Kidney (tissue), 14 donors: ENCODE measurements around the gene SP5. TPM values are rescaled to one million over a fixed set of nuclear protein-coding genes. Genes with fewer than 3 reads are reported as not detected.
"Not testable (repeated sequence)": the region's sequence is repeated elsewhere in the genome, so short reads cannot be mapped to it uniquely, and the experiment has no call there.

ENCODE experiments used
- DNase-seq, 5 donors: peaks; one replicate each; pipeline ENCODE4 v3.0.0-alpha.2; 2013 to 2020
- FAIRE-seq: peaks from 2 replicates; lab custom pipeline; 2012; peaks lifted over from hg19 to GRCh38; lab: Jason Lieb, UNC
- H3K27ac ChIP-seq, 2 donors: one replicate each; pipeline ENCODE4 v1.7.0; 2013; ENCODE audit warnings: low read depth in 2 of 2, low read length in 2 of 2, inconsistent platforms in 1 of 2
- H3K27me3 ChIP-seq: one replicate; pipeline ENCODE4 v1.7.1; 2013; ENCODE audit warnings: low read length, inconsistent platforms; ENCODE audit not compliant: control insufficient read depth, insufficient read depth
- H3K36me3 ChIP-seq, 3 donors: one replicate each; pipeline versions ENCODE4 v1.7.0 to v1.7.1; 2013; ENCODE audit warnings: low read length in 3 of 3, control low read depth in 1 of 3, inconsistent platforms in 1 of 3; ENCODE audit not compliant: insufficient read depth in 3 of 3, control insufficient read depth in 2 of 3
- H3K4me1 ChIP-seq, 3 donors: one replicate each; pipeline versions ENCODE4 v1.7.0 to v1.7.1; 2013; ENCODE audit warnings: low read length in 3 of 3, inconsistent platforms in 1 of 3, low read depth in 1 of 3; ENCODE audit not compliant: control insufficient read depth in 2 of 3, insufficient read depth in 2 of 3
- H3K4me3 ChIP-seq, 3 donors: one replicate each; pipeline versions ENCODE4 v1.7.0 to v1.8.1; 2013; ENCODE audit warnings: low read length in 3 of 3, control low read depth in 1 of 3, inconsistent platforms in 1 of 3
- H3K9ac ChIP-seq, 3 donors: one replicate each; pipeline versions ENCODE4 v1.7.0 to v1.7.1; 2013; ENCODE audit warnings: low read length in 3 of 3, control low read depth in 1 of 3, inconsistent platforms in 1 of 3
- H3K9me3 ChIP-seq, 3 donors: one replicate each; pipeline versions ENCODE4 v1.7.0 to v1.7.1; 2013; ENCODE audit warnings: low read length in 3 of 3, control low read depth in 1 of 3, inconsistent platforms in 1 of 3; ENCODE audit not compliant: control insufficient read depth in 2 of 3, insufficient read depth in 1 of 3
- CTCF ChIP-seq: IDR thresholded peaks from 3 replicates; pipeline ENCODE4 v1.5.1; 2012; ENCODE audit warnings: mild to moderate bottlenecking, moderate library complexity, borderline replicate concordance; ENCODE audit not compliant: insufficient read depth; ENCODE audit errors: extremely low read depth
- intact Hi-C: fragments of 100-400 bp; cut with DNase I; formaldehyde crosslinking; loops from one replicate; pipeline ENCODE4 v1.11.1; 2022
- polyA plus RNA-seq: library from polyadenylated mRNA; stranded (reverse); fragments of 350-450 nt; fragmentation: Illumina TruSeq; extraction: RNeasy Lipid Tissue Mini Kit (QIAGEN cat#74804); gene quantifications from one replicate; pipeline ENCODE4 v1.2.3, GENCODE V29; 2014; ENCODE audit warnings: low read depth, low replicate concordance; ENCODE audit not compliant: insufficient read depth
- total RNA-seq: library from RNA; stranded (reverse); fragmentation: NEBNext Ultra II Directional; extraction: Animal tissue kit (Norgen Biotek cat#: 25700); gene quantifications from one replicate; pipeline ENCODE4 v1.2.1, GENCODE V29; 2021
- donor health status: control.
- donor health status: control.
- donor health status: control.
- donor health status: control.
- donor health status: control.
- donor health status: DM: yes; HTN: yes; CAD: no.
- donor health status: Normal renal cell carcinoma (clear cell type).

Gene SP5
- total and polyA plus RNA-seq, 2 donors from 2014 or later: 0.25 to 1.6 TPM

GRCh38 chr2:170733798-170734600 lies 18.9 kb downstream of the SP5 start:
- FAIRE-seq (no peak), DNase-seq (no peak)
- Histone ChIP-seq H3K4me1 (no peaks in the 10 kb centered on the region), H3K9me3 (no peaks in the 10 kb centered on the region), H3K36me3 (no peaks in the 10 kb centered on the region), H3K27ac (no peak overlapping the region), H3K27me3 (no peaks in the 10 kb centered on the region), H3K4me3 (no peak overlapping the region), H3K9ac (no peak overlapping the region)
- intact Hi-C loops: no loop called here
- TF ChIP-seq CTCF: no peak

- H3K27me3 ChIP-seq, H3K9me3 ChIP-seq, H3K9ac ChIP-seq, H3K27ac ChIP-seq, H3K36me3 ChIP-seq, DNase-seq, intact Hi-C loops, H3K4me3 ChIP-seq, FAIRE-seq, H3K4me1 ChIP-seq: not testable (repeated sequence)
Observed at GRCh38 chr2:170734601-170735000, 19.5 kb downstream of the SP5 start.

- FAIRE-seq: no peak
- intact Hi-C loops: no loop called here
Observed at GRCh38 chr2:170736628-170737027, 21.5 kb downstream of the SP5 start.

More at GRCh38 chr2:170736628-170737027, 21.5 kb downstream of the SP5 start:
- no peaks in the 10 kb centered on the region for H3K9me3 ChIP-seq
- H3K36me3 ChIP-seq: no peaks in the 10 kb centered on the region
- H3K27me3 ChIP-seq: no peaks in the 10 kb centered on the region
- H3K27ac ChIP-seq: no peak overlapping the region
- no peaks in the 10 kb centered on the region for H3K4me1 ChIP-seq
- no peak overlapping the region for H3K9ac ChIP-seq
- no peak for DNase-seq
- no peak for TF ChIP-seq CTCF
- no peak overlapping the region for H3K4me3 ChIP-seq
